Dedifferentiated amniotic fluid mesenchymal stem cell (primary cell): ENCODE data around the gene ARHGEF1.
A peak's percentile ranks its signal among the peaks of the same experiment; 100 is the strongest.

ENCODE experiments used
- DNase-seq: peaks from one replicate; pipeline ENCODE4 v3.0.0-alpha.2; 2016; ENCODE audit errors: extremely low spot score

The ARHGEF1 gene

GRCh38 chr19:41882568-41883462 is at the start of gene ARHGEF1:
Gene ARHGEF1 (plus strand): TSS chr19:41883184. CDS start chr19:41888083, 4,899 bp downstream.
- no peak for DNase-seq

GRCh38 chr19:41837981-41838708 is 44.8 kb upstream of the ARHGEF1 start:
- DNase-seq, result no peak

- DNase-seq, result no peak
These were observed 43.8 kb upstream of the ARHGEF1 start for GRCh38 chr19:41839211-41839610.

GRCh38 chr19:41843371-41843770 is 39.6 kb upstream of the ARHGEF1 start:
- no peak for DNase-seq

- DNase-seq, result no peak
These were observed 38.4 kb upstream of the ARHGEF1 start, which contains the start of gene LYPD4 for GRCh38 chr19:41844601-41845000. Gene LYPD4 (minus strand): TSS chr19:41844683. CDS start chr19:41839285, 5,398 bp downstream.

- DNase-seq, result no peak
These were observed 38.2 kb upstream of the ARHGEF1 start, which contains the start of gene DMRTC2 for GRCh38 chr19:41845001-41845050. Gene DMRTC2 (plus strand): TSS chr19:41845042. CDS start chr19:41847429, 2,387 bp downstream.

- no peak for DNase-seq
These were observed 37.9 kb upstream of the ARHGEF1 start for GRCh38 chr19:41845051-41845590.

- DNase-seq, result no peak
These were observed 35.5 kb upstream of the ARHGEF1 start for GRCh38 chr19:41847351-41848105.

GRCh38 chr19:41848666-41849065 is 34.3 kb upstream of the ARHGEF1 start:
- DNase-seq, result no peak

GRCh38 chr19:41849067-41849466 is 33.9 kb upstream of the ARHGEF1 start:
- DNase-seq, result no peak

- DNase-seq, result no peak
These were observed 32.6 kb upstream of the ARHGEF1 start for GRCh38 chr19:41850381-41850780.

- no peak for DNase-seq
These were observed 31.5 kb upstream of the ARHGEF1 start for GRCh38 chr19:41851456-41851855.

- DNase-seq, result no peak
These were observed 29.6 kb upstream of the ARHGEF1 start for GRCh38 chr19:41853344-41853743.

- no peak for DNase-seq
These were observed 29.2 kb upstream of the ARHGEF1 start for GRCh38 chr19:41853768-41854167.

GRCh38 chr19:41859213-41859617 is 23.8 kb upstream of the ARHGEF1 start:
- DNase-seq, result no peak

- DNase-seq, result peak; percentile 99
These were observed 23.2 kb upstream of the ARHGEF1 start, which contains the start of gene RPS19 for GRCh38 chr19:41859618-41860418. Gene RPS19 (plus strand): TSS chr19:41860255. CDS start chr19:41860775, 520 bp downstream.

- DNase-seq, result no peak
These were observed 22.4 kb upstream of the ARHGEF1 start for GRCh38 chr19:41860419-41861115.

GRCh38 chr19:41861116-41861768 is 21.7 kb upstream of the ARHGEF1 start:
- DNase-seq, result no peak

- DNase-seq, result no peak
These were observed 21.1 kb upstream of the ARHGEF1 start for GRCh38 chr19:41861846-41862245.

GRCh38 chr19:41862445-41862986 is 20.5 kb upstream of the ARHGEF1 start:
- no peak for DNase-seq
